Gastrocnemius medialis (tissue), 4 donors: ENCODE data around the gene SPATA13. TPM values are rescaled to one million over a fixed set of nuclear protein-coding genes. Genes with fewer than 3 reads are reported as not detected.

Source experiments
- ATAC-seq, 2 donors: fragments of 150-250 bp; one replicate each; pipeline ENCODE4 v1.9.1; 2016
- DNase-seq, 2 donors: peaks; one replicate each; pipeline ENCODE4 v3.0.0-alpha.2; 2019
- H3K27ac ChIP-seq, 4 donors: fragments of 200-600 bp; sonication (generic); 1 replicate in 1 of 4; 2 replicates in 3 of 4; pipeline ENCODE4 v1.5.1; 2016 to 2018; ENCODE audit warnings: mild to moderate bottlenecking in 2 of 4, moderate library complexity in 1 of 4
- H3K27me3 ChIP-seq, 3 donors: fragments of 200-600 bp; sonication (generic) in 2 of 3; 1 replicate in 1 of 3; 2 replicates in 2 of 3; pipeline versions ENCODE4 v1.5.1 to v1.6.0; 2016 to 2019; ENCODE audit warnings: mild to moderate bottlenecking in 1 of 3, moderate library complexity in 1 of 3
- H3K36me3 ChIP-seq, 2 donors: fragments of 200-600 bp; sonication (generic) in 1 of 2; one replicate each; pipeline ENCODE4 v1.5.1; 2017 to 2018
- H3K4me1 ChIP-seq, 2 donors: fragments of 200-600 bp; sonication (generic) in 1 of 2; one replicate each; pipeline ENCODE4 v1.5.1; 2016 to 2017; ENCODE audit warnings: mild to moderate bottlenecking in 2 of 2
- H3K4me3 ChIP-seq, 4 donors: fragments of 200-600 bp; sonication (generic) in 3 of 4; 1 replicate in 1 of 4; 2 replicates in 3 of 4; pipeline ENCODE4 v1.5.1; 2016 to 2019; ENCODE audit warnings: mild to moderate bottlenecking in 2 of 4
- H3K9me3 ChIP-seq, 3 donors: fragments of 200-600 bp; sonication (generic) in 2 of 3; 1 replicate in 1 of 3; 2 replicates in 2 of 3; pipeline ENCODE4 v1.5.1; 2016 to 2019
- CTCF ChIP-seq, 5 experiments: fragments of 450-650 bp in 3 of 5; fragments of 200-600 bp in 2 of 5; sonication (generic) in 2 of 5; IDR thresholded peaks in 4 of 5; conservative IDR thresholded peaks in 1 of 5; 1 replicate in 4 of 5; 2 replicates in 1 of 5; pipeline ENCODE4 v1.5.1; 2016 to 2019; ENCODE audit warnings: antibody characterized with exemption in 5 of 5, mild to moderate bottlenecking in 3 of 5, moderate library complexity in 3 of 5
- POLR2A ChIP-seq, 2 donors: fragments of 450-650 bp; IDR thresholded peaks; one replicate each; pipeline ENCODE4 v1.6.1; 2017; ENCODE audit warnings: antibody characterized with exemption in 2 of 2, mild to moderate bottlenecking in 2 of 2, moderate library complexity in 2 of 2
- in situ Hi-C, 4 donors: fragments of 200-750 bp; cut with MboI; loops; one replicate each; pipeline versions ENCODE4 v1.15.0 to v1.8.0; 2017; ENCODE audit warnings: low sequenced_read_pairs in 4 of 4
- intact Hi-C: fragments of 100-400 bp; cut with DNase I; formaldehyde crosslinking; loops from one replicate; pipeline ENCODE4 v1.15.1; 2023; ENCODE audit warnings: low total_unique reads
- total RNA-seq, 4 donors: library from RNA; depleted of rRNA; stranded (reverse); fragments of >200 nt; gene quantifications; one replicate each; pipeline versions ENCODE4 v1.1.0 to v1.2.3, GENCODE V29; 2016

Gene SPATA13
- total RNA-seq, 4 donors from 2014 or later: 3.2 to 17.0 (median 5.8) TPM

DNA sequence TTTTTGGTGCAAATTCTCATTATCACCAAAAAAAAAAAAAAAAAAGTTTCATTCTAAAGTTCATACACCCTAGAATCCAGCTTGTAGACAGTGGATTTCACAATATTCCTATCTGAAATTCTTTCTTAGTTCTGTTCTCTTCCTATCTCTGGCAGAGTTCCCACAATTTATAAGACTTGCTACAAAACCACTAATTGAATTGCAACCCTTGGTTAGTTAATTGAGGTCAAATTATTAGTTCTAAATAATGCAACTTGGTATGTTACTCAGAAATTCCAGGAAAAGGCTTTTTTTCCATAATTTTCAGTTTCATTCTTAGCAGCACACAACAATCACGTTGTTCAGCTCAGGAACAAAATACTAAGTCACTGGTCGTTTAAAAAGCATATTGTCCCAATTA is 58.5 kb downstream of the SPATA13 start:
- TF ChIP-seq CTCF (IDR thresholded peaks at IDR 0.05 in 4 of 5, conservative IDR thresholded peaks at IDR 0.05 in 1 of 5) (no peak), POLR2A (IDR thresholded peaks at IDR 0.05) (no peak)
- ATAC-seq (no peak), DNase-seq (no peak)
- H3K4me3 ChIP-seq: no peak overlapping the region
- H3K27me3 ChIP-seq: no peaks in the 10 kb centered on the region
- intact Hi-C loops (loop anchor here (5.0 kb wide), 1 partner anchor 57 kb away; the partner anchor contains the start of gene SPATA13), in situ Hi-C loops (loop anchor here in 2 of 4 donors (10.0 to 25.0 kb wide), 3 partner anchors 164 to 307 kb away; no protein-coding TSS in a partner anchor)
- peaks cover 0 to 16% of the 10 kb centered on the region in 2 donors for H3K4me1 ChIP-seq
- no peaks in the 10 kb centered on the region for H3K9me3 ChIP-seq
- no peaks in the 10 kb centered on the region for H3K36me3 ChIP-seq
- H3K27ac ChIP-seq: no peak overlapping the region

DNA sequence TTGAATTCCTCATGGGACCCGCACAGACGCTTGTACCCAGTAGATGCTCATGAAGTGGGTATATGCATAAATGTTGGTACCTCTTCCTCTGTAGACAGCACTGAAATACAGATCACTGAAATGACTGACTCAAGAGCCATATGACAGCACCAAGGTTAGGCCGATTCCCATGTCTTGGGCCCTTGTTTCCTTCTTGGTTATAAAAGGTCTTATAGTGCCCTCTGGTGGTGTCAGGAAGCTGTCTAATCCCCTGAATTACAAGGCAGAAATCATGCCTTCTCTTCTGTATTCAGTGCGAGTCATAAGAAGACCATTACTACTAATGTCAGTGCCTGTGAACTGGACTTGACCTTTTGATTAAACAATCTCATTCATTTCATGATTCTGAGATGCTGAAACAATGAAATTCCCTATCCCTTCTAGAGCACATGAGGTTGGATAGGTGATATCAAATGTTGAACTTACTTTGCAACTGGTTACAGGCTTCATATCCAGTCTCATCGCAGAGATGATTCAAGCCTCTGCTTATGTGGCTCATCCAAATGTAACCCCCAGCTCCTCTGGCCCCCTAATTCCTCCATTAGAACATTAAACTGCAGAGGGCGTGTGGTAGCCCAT is 59.7 kb downstream of the SPATA13 start:
- ATAC-seq (peak; percentile 56 to 85), DNase-seq (no peak)
- intact Hi-C loops (loop anchor here (1.0 kb wide), 3 partner anchors 167 to 299 kb away; no protein-coding TSS in a partner anchor), in situ Hi-C loops (loop anchor here (5.0 to 25.0 kb wide), 3 partner anchors 198 to 308 kb away; no protein-coding TSS in a partner anchor)
- Histone ChIP-seq H3K27ac (no peak overlapping the region), H3K4me3 (no peak overlapping the region), H3K36me3 (no peaks in the 10 kb centered on the region), H3K9me3 (no peaks in the 10 kb centered on the region), H3K4me1 (peaks cover 0 to 13% of the 10 kb centered on the region in 2 donors), H3K27me3 (no peaks in the 10 kb centered on the region)
- TF ChIP-seq CTCF (IDR thresholded peaks at IDR 0.05 in 4 of 5, conservative IDR thresholded peaks at IDR 0.05 in 1 of 5): peak; percentile 57 to 72 (median 60)
- no peak for TF ChIP-seq POLR2A (IDR thresholded peaks at IDR 0.05)

- no peaks in the 10 kb centered on the region for H3K36me3 ChIP-seq
- peaks cover 0 to 5% of the 10 kb centered on the region in 2 donors for H3K4me1 ChIP-seq
- in situ Hi-C loops: loop anchor here (5.0 to 25.0 kb wide), 3 partner anchors 199 to 309 kb away; no protein-coding TSS in a partner anchor
- no peak for DNase-seq
- intact Hi-C loops: no loop called here
- no peak overlapping the region for H3K4me3 ChIP-seq
- TF ChIP-seq POLR2A (IDR thresholded peaks at IDR 0.05) (no peak), CTCF (IDR thresholded peaks at IDR 0.05 in 4 of 5, conservative IDR thresholded peaks at IDR 0.05 in 1 of 5) (no peak)
- no peaks in the 10 kb centered on the region for H3K27me3 ChIP-seq
- no peak for ATAC-seq
- no peaks in the 10 kb centered on the region for H3K9me3 ChIP-seq
- no peak overlapping the region for H3K27ac ChIP-seq
Observed at GRCh38 chr13:24221007-24221406, 60.5 kb downstream of the SPATA13 start.

DNA sequence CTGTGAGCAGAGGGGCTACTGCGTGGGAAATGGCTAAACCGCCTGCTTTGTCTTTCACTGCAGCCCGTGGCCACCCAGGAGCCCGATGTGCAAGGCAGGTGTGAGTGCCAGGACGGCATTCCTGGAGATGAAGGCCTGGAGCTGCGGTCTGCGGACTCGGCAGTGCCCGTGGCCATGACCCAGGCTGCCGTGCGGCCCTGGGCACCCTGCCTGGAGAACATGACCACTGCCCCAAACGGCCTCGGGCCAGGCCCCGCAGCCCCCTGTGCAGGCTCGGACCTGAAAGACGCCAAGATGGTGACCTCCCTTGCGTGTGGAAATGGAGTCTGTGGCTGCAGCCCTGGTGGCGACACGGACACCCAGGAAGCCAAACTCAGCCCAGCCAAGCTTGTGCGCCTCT is 62.2 kb downstream of the SPATA13 start:
- H3K4me3 ChIP-seq: no peak overlapping the region
- in situ Hi-C loops: loop anchor here (5.0 to 25.0 kb wide), 3 partner anchors 200 to 310 kb away; no protein-coding TSS in a partner anchor
- H3K4me1 ChIP-seq: peaks cover 0 to under 1% of the 10 kb centered on the region in 2 donors
- no peak for DNase-seq
- no peaks in the 10 kb centered on the region for H3K27me3 ChIP-seq
- intact Hi-C loops: no loop called here
- H3K27ac ChIP-seq: no peak overlapping the region
- TF ChIP-seq CTCF (IDR thresholded peaks at IDR 0.05 in 4 of 5, conservative IDR thresholded peaks at IDR 0.05 in 1 of 5) (no peak), POLR2A (IDR thresholded peaks at IDR 0.05) (no peak)
- ATAC-seq: no peak
- H3K36me3 ChIP-seq: no peaks in the 10 kb centered on the region
- no peaks in the 10 kb centered on the region for H3K9me3 ChIP-seq
